ENCODE measurements around the gene ZFP64.
"Not testable (repeated sequence)": the region's sequence is repeated elsewhere in the genome, so short reads cannot be mapped to it uniquely, and the experiment has no call there.

Gene ZFP64

GRCh38 chr20:52142757-52143156 lies 48.8 kb downstream of the ZFP64 start:
- no peak overlapping the region for H3K9ac ChIP-seq (ENCODE audit: low read depth, low read length, poor library complexity, severe bottlenecking)
- no peak overlapping the region for H3K4me3 ChIP-seq (ENCODE audit: low read length, poor library complexity, severe bottlenecking)
- H2AFZ ChIP-seq (ENCODE audit: low read length) = no peak overlapping the region
- no peaks in the 10 kb centered on the region for H3K9me3 ChIP-seq (ENCODE audit: insufficient read depth, low read depth, low read length)
- H4K20me1 ChIP-seq (ENCODE audit: insufficient read depth, low read length, poor library complexity, severe bottlenecking) = no peaks in the 10 kb centered on the region
- no peaks in the 10 kb centered on the region for H3K79me2 ChIP-seq (ENCODE audit: insufficient read depth, low read length)
- no peaks in the 10 kb centered on the region for H3F3A ChIP-seq (ENCODE audit: low read depth)
- no peaks in the 10 kb centered on the region for H3K27me3 ChIP-seq (ENCODE audit: insufficient read depth, low read length, poor library complexity, severe bottlenecking)
- H3K36me3 ChIP-seq (ENCODE audit: insufficient read depth, low read length) = no peaks in the 10 kb centered on the region
- TF ChIP-seq, protein P1, sequence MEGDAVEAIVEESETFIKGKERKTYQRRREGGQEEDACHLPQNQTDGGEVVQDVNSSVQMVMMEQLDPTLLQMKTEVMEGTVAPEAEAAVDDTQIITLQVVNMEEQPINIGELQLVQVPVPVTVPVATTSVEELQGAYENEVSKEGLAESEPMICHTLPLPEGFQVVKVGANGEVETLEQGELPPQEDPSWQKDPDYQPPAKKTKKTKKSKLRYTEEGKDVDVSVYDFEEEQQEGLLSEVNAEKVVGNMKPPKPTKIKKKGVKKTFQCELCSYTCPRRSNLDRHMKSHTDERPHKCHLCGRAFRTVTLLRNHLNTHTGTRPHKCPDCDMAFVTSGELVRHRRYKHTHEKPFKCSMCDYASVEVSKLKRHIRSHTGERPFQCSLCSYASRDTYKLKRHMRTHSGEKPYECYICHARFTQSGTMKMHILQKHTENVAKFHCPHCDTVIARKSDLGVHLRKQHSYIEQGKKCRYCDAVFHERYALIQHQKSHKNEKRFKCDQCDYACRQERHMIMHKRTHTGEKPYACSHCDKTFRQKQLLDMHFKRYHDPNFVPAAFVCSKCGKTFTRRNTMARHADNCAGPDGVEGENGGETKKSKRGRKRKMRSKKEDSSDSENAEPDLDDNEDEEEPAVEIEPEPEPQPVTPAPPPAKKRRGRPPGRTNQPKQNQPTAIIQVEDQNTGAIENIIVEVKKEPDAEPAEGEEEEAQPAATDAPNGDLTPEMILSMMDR (conservative IDR thresholded peaks at IDR 0.05; ENCODE audit: low read length) = no peak
- no peak for TF ChIP-seq EZH2phosphoT487 (IDR thresholded peaks at IDR 0.05; ENCODE audit: borderline replicate concordance)
- H3K4me1 ChIP-seq (ENCODE audit: insufficient read depth, low read length, poor library complexity, severe bottlenecking) = peaks cover 7% of the 10 kb centered on the region
- H3K4me2 ChIP-seq (ENCODE audit: low read depth, low read length, poor library complexity, severe bottlenecking) = no peak overlapping the region
- H3K9me2 ChIP-seq (replicated peaks; ENCODE audit: low read depth, low read length) = no peaks in the 10 kb centered on the region

- Histone ChIP-seq H3K27me3 (ENCODE audit: insufficient read depth, low read length, poor library complexity, severe bottlenecking) (no peaks in the 10 kb centered on the region), H3K4me3 (ENCODE audit: low read length, poor library complexity, severe bottlenecking) (no peak overlapping the region), H3K4me1 (ENCODE audit: insufficient read depth, low read length, poor library complexity, severe bottlenecking) (peaks cover 7% of the 10 kb centered on the region), H3F3A (ENCODE audit: low read depth) (no peaks in the 10 kb centered on the region), H3K9me3 (ENCODE audit: insufficient read depth, low read depth, low read length) (no peaks in the 10 kb centered on the region), H3K9ac (ENCODE audit: low read depth, low read length, poor library complexity, severe bottlenecking) (no peak overlapping the region), H3K36me3 (ENCODE audit: insufficient read depth, low read length) (no peaks in the 10 kb centered on the region), H2AFZ (ENCODE audit: low read length) (no peak overlapping the region), H3K4me2 (ENCODE audit: low read depth, low read length, poor library complexity, severe bottlenecking) (no peak overlapping the region), H3K9me2 (replicated peaks; ENCODE audit: low read depth, low read length) (no peaks in the 10 kb centered on the region), H3K79me2 (ENCODE audit: insufficient read depth, low read length) (no peaks in the 10 kb centered on the region), H4K20me1 (ENCODE audit: insufficient read depth, low read length, poor library complexity, severe bottlenecking) (no peaks in the 10 kb centered on the region)
- no peak for TF ChIP-seq EZH2phosphoT487 (IDR thresholded peaks at IDR 0.05; ENCODE audit: borderline replicate concordance)
These were observed 51.6 kb downstream of the ZFP64 start for GRCh38 chr20:52139986-52140385.

GRCh38 chr20:52137850-52138249 lies 53.7 kb downstream of the ZFP64 start:
- Histone ChIP-seq H3F3A (ENCODE audit: low read depth) (no peaks in the 10 kb centered on the region), H3K9me2 (replicated peaks; ENCODE audit: low read depth, low read length) (no peaks in the 10 kb centered on the region), H3K79me2 (ENCODE audit: insufficient read depth, low read length) (no peaks in the 10 kb centered on the region), H3K9me3 (ENCODE audit: insufficient read depth, low read depth, low read length) (no peaks in the 10 kb centered on the region), H2AFZ (ENCODE audit: low read length) (no peak overlapping the region), H3K27me3 (ENCODE audit: insufficient read depth, low read length, poor library complexity, severe bottlenecking) (no peaks in the 10 kb centered on the region), H3K9ac (ENCODE audit: low read depth, low read length, poor library complexity, severe bottlenecking) (no peak overlapping the region), H3K4me3 (ENCODE audit: low read length, poor library complexity, severe bottlenecking) (no peak overlapping the region), H3K4me1 (ENCODE audit: insufficient read depth, low read length, poor library complexity, severe bottlenecking) (peaks cover 1% of the 10 kb centered on the region), H3K36me3 (ENCODE audit: insufficient read depth, low read length) (no peaks in the 10 kb centered on the region), H4K20me1 (ENCODE audit: insufficient read depth, low read length, poor library complexity, severe bottlenecking) (no peaks in the 10 kb centered on the region), H3K4me2 (ENCODE audit: low read depth, low read length, poor library complexity, severe bottlenecking) (no peak overlapping the region)
- no peak for TF ChIP-seq EZH2phosphoT487 (IDR thresholded peaks at IDR 0.05; ENCODE audit: borderline replicate concordance)
- TF ChIP-seq, protein P1 (conservative IDR thresholded peaks at IDR 0.05; ENCODE audit: low read length) = no peak

DNA sequence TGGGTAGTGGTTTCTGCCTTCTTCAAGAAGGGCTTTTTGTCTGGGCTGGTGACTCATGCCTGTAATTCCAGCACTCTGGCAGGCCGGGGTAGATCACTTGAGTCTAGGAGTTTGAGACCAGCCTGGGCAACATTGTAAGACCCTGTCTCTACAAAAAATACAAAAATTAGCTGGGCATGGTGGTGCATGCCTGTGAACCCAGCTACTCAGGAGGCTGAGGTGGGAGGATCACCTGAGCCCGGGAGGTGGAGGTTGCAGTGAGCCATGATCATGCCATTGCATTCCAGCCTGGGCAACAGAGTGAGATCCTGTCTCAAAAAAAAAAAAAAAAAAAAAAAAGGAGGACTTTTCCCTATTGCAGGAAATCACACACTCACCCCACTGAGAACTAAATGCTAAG lies 57.9 kb downstream of the ZFP64 start:
- H3K9me2 ChIP-seq (replicated peaks; ENCODE audit: low read depth, low read length); H3K9ac ChIP-seq (ENCODE audit: low read depth, low read length, poor library complexity, severe bottlenecking); H3F3A ChIP-seq (ENCODE audit: low read depth); H3K4me3 ChIP-seq (ENCODE audit: low read length, poor library complexity, severe bottlenecking); H3K4me1 ChIP-seq (ENCODE audit: insufficient read depth, low read length, poor library complexity, severe bottlenecking); H2AFZ ChIP-seq (ENCODE audit: low read length); H3K36me3 ChIP-seq (ENCODE audit: insufficient read depth, low read length); H3K9me3 ChIP-seq (ENCODE audit: insufficient read depth, low read depth, low read length); H3K79me2 ChIP-seq (ENCODE audit: insufficient read depth, low read length); H4K20me1 ChIP-seq (ENCODE audit: insufficient read depth, low read length, poor library complexity, severe bottlenecking); H3K27me3 ChIP-seq (ENCODE audit: insufficient read depth, low read length, poor library complexity, severe bottlenecking); H3K4me2 ChIP-seq (ENCODE audit: low read depth, low read length, poor library complexity, severe bottlenecking): not testable (repeated sequence)
